HG03097 (cell line): ENCODE results near the gene SH3YL1.

Experiments used
- ATAC-seq: cut with Tn5 transposase; IDR thresholded peaks from one replicate; pipeline ENCODE4 v1.9.1; 2021; ENCODE audit not compliant: unreplicated experiment, low FRiP score

Gene SH3YL1

DNA sequence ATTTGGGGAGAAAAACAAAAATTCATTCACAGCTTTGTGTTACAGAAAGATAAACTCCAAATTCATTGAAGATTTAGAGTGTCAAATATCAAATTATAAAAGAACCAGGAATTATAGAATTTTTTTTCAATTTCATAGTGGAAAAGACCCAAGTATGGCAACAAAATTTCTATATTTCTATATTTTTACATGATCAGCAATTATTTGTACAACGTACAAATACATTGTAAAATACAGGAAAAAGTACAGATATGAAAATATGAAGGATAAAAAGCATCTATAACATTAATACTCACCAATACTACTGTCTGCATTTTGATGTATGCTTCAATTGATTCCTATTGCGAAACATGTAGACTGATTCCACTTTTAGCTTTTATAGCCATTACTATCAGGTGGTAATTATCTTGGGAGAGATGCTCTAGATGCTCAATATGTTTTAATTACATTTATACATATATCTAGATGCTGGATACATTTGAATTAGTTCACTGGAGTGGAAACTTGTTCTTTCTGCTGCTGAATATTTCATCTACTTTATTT lies 4.0 kb downstream of the SH3YL1 start:
- ATAC-seq, result no peak

DNA sequence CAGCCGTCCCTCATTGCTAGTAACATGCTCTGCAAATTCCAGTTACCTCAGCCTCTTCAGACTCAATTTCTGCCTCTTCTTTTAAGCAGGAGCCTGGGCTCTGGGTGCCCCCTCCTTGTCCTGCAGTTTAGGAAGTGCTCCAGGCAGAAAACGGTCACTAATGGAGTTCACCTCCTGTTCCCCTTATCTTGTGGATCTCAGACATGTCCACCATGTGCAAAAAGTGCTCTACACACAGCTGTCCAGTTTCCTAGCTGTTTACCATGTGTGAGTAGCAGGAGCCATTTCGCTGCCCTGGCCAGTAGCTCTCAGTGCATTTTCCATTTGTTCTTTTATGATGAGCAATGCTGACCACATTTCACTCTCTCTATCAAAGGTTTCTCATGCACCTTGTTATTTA lies 4.9 kb downstream of the SH3YL1 start:
- no peak for ATAC-seq

DNA sequence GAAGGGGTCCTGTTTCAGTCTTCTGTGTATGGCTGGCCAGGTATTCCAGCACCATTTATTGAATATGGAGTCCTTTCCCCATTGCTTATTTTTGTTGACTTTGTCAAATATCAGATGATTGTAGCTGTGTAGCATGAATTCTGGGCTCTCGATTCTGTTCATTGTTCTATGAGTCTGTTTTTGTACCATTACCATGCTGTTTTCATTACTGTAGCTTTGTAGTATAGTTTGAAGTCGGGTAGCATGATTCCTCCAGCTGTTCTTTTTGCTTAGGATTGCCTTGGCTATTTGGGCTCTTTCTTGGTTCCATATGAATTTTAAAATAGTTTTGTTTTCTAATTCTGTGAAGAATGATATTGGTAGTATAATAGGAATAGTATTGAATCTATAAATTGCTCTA lies 6.0 kb downstream of the SH3YL1 start:
- ATAC-seq, result no peak

DNA sequence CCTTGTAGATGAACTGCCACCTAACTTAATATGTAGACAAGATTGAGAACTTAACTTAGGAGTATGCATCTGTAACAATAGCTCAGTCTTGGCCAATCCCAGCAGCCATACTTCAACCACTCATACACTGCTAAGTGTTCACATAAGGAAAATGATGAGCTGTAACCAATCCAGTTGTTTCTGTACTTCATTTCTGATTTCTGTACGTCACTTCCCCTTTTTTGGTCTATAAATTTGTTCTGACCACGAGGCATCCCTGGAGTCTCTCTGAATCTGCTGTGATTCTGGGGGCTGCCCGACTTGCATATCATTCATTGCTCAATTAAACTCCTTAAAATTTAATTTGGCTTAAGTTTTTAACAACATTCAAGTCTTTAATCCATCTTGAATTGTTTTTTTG lies 6.4 kb downstream of the SH3YL1 start:
- ATAC-seq, result no peak

DNA sequence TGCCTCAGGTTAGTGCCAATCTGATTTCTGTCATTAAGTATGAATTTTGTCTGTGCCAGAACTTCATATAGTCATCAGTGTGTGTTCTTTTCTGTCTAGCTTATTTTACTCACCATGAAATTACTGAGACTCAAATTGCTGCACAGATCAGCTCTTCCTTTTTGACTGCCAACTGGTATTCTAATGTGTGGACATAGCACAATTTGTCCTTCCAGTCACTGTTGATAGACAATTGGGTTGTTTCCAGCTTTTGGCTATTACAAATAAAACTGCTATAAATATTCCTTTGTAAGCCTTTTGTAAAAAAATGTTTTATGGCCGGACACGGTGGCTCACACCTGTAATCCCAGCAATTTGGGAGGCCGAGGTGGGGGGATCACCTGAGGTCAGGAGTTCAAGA lies 7.7 kb downstream of the SH3YL1 start:
- ATAC-seq, result no peak

DNA sequence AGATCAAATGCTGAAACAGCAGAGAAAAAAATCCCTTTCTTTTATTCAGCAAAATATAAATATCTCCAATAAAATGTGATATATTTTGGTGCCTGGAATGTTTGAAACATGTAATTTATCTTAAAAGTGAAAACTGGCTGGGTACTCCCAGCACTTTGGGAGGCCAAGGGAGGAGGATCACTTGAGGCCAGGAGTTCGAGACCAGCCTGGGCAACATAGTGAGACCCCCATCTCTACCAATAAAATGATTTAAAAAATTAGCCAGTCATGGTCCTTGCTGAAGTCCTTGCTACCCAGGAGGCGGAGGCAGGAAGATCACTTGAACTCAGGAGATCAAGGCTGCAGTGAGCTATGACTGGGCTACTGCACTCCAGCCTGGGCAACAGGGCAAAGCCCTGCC lies 8.6 kb downstream of the SH3YL1 start:
- ATAC-seq, result no peak

DNA sequence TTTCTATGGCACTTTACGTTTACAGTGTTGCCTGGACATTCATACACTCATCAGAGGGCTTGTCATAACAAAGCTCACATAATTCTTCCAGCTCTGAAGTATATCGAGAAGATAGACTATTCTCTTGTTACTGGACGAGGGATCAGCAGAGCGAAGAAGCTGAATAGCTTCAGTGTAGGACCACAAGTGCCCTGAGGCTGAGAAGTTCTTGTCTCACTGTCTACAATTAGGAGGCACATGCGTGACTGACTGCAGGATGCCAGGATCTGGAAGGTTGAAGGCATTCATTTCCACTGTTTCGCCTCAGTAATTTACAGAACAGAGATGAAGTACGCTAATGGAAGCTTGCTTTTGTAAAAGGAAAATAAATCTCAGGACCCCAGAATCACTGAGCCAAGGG lies 9.6 kb downstream of the SH3YL1 start:
- ATAC-seq, result no peak

DNA sequence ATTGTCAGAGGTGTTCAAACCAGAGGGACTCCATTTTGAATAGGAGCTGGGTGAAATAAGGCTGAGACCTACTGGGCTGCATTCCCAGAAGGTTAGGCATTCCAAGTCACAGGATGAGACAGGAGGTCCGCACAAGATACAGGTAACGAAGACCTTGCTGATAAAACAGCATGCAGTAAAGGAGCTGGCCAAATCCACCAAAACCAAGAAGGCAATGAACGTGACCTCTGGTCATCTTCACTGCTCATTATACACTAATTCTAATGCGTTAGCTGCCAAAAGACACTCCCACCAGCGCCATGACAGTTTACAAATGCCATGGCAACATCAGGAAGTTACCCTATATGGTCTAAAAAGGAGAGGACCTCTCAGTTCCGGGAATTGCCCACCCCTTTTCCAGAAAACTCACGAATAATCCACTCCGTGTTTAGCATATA lies 10.6 kb downstream of the SH3YL1 start:
- ATAC-seq, result no peak

DNA sequence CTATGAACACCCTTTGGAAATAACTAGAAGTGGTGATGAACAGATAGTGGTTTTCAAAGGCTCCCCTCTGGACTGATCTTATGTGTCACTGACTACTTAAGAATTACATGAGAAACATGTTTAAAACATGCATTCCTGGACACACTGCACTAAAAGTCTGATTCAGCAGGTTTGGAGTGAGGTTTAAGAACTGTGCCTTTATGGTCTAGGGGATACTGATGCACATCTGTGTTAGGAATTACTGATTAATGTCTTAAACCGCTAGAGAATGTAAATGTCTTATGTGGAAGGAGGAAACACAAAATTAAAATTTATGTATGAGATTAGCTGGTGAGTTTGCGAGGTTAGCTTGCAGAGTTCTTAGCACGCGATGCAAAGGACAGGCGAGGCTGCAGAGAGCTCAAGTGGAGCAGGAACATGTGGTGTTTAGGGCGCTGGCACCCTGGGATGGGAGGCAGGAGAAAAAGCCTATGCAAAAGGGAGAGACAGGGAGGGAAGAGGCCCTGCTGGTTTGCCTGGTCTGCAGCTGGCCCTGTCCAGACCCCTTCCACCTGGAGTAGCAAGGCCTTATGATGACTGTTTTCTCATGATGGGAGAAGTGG lies 11.7 kb downstream of the SH3YL1 start:
- no peak for ATAC-seq

DNA sequence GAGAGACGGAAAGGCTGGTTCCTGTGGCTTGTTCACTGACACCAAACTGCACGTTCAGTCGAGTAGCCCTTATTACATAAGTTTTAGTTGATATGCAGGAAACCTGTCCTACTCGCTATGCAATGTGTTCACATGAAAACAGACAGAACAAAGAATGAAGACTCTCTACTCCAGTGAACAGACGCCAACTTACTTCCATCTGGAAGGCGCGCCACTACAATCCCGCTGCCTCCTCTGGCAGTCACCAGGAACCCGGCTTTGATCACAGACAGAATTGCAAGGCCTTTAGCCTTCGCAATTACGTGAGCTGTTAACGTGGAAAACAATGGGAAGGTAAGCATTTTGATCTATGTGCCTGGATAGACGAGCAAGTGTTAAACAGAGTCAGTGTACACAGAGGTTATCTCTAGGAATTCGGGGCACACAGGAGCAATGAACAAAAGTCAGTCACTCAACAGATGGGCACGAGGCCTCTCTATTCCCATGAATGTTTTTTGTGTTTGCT lies 14.2 kb downstream of the SH3YL1 start:
- ATAC-seq, result no peak

DNA sequence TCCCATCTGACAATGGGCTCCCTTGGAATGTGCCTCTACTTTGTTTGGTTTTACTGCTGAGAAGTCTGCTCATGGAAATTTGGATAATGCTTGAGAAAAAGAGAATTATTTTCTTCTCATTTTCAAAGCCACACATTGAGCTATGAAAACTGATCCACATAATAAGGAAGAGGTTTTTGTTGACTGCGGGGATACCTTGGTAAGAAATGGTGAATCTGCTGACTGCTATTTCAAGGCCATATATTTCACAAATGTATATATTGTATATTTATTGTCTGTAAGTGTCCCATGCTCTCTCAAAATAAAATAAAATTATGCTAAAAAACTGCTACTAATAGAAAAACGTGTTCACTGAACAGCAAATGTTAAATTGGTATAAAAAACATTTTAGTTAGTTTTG lies 15.1 kb downstream of the SH3YL1 start:
- no peak for ATAC-seq

DNA sequence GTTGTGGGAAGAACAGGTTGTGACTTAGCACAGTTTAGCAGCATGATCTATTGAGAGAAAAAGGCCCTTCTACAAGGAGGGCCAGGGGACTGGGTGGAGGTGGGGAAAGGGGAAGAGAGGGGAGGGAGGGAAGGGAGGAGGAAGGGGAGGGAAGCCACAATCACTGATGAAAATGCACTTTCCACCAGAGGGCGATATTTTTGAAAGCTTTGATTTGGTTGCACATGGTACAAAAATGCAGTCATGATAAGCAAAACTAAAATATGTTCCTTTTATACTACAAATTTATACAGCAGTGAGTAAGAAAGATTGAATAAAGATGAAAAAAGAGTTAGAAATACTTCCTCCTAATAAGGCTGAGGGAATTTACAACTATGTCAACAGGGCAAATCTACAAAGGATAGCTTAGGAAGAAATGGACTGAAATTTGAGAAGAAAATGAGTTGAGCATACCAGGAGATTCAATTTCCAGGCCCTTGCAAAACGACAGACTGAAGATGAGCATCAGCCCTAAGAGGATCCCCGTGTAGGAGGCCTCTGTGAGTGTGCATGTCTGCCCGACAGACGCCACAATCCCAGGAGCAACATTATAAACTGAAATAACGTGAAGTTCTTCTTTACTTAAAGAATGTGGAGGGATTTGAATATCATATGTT lies 17.2 kb downstream of the SH3YL1 start:
- ATAC-seq, result no peak

DNA sequence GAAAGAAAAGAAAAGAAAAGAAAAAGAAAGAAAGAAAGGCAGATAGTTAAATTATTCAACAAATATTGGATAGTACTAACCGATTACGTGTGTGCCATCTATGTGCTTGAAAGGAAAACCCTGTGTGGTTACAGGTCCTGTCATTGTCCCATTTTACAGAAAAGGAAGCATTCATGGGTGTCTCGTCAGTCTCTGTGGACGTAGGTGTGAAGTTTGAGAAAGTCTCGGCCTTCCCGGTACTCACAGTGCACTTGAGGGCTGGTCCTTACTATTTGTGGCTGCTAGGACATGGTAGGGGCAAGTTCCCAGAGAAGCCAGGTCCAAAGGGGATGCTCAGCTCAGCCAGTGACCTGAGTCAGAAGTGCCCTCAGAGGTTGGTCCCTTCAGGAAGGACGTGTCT lies 19.3 kb downstream of the SH3YL1 start:
- no peak for ATAC-seq

DNA sequence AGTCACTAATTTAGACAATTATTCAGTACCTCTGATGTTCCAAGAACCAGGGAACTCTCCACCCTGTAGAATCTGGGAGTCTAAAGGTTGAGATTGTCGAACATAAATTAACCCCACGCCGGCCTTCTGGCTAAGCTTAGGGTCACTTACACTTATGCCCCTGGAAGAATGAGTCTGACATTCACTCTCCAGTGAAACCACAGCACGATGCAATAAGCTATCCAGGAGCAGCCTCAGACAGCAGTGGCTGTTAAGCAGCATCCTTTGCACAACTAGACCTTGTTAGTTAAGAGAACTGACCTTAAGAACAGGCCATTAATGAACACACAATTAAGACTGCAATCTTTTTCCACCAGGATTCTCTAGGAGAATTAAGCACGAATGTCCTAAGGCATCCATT lies 25.0 kb downstream of the SH3YL1 start:
- ATAC-seq, result no peak

DNA sequence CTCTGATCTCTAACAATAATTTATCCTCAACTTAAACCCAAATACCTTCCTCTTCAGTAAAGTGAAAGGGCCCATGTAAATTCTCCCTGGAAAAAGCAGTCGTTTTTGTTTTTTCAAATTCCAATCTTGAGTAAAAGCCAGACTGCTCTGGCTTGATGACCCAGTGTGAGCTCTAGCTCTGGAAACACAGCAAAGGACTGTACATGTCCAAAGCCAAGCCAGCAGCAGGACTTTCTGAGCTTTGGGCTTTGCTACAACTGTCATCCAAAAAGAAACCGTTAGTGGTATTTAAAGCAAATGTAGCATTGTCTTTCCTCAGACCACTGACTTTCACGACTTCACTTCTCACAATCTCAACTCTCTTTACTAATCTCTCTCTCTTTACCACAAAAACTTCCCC lies 25.4 kb downstream of the SH3YL1 start:
- ATAC-seq, result no peak

DNA sequence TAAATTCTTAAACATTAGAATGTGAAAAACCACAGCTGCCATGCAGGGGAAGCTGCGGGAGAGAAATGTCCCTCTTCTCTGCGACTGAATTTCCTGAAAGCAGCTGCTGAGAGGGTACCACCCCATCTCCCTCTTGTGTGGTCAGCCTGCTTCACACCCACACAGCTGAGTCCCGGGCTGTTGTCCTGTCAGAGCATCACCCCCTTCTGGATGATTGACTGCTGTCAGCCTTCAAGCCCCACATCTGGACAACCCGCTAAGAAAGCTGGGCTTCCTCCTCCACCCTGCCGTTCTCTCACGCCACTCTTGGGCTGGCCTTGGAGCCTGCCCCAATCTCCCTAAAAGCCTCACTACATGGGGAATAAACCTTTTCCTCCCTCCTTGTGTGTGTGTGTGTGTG lies 26.0 kb downstream of the SH3YL1 start:
- ATAC-seq, result no peak

DNA sequence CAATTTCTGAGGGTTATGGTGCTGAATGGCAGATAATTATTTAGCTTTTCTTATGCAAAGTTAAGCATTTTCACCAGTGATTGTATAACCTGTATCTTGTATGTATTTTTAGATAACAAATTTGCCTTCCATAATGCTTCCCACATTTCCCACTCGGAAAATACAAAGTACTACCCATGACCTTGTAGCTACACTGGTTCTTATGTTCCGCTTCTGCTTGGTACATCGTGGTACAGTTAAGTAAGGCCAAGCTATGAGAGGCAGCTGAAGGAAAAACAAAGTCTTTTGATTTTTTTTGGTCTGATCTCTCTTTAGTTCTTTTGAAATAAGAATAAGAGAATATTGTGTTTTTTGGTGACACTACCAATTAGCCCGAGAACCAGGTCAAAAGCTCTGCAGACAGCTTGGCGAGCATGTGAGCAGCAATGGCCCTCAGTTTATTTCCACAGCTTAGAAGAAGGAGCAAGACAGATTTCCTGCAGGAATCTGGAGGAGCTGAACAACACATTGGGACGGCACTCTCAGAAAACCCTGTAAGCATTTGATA lies 26.8 kb downstream of the SH3YL1 start:
- no peak for ATAC-seq

DNA sequence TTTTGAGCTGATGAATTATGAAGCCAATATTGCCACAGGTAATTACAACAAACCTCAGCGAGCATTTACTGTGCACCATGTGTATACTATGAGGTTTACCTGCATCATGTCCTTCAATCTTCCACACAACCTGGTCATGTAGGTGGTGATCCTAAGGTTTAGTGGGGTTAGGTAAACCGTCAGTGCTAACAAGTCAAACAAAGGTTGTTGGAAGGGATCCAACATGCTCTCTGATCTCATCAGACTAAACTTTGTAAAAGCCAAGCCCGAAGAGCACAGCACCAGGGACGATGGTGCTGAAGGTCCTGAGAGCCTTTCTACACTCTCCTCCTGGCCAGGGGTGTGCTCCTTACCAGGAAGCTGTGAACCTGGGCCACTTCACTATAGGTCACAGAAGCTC lies 29.4 kb downstream of the SH3YL1 start:
- no peak for ATAC-seq

DNA sequence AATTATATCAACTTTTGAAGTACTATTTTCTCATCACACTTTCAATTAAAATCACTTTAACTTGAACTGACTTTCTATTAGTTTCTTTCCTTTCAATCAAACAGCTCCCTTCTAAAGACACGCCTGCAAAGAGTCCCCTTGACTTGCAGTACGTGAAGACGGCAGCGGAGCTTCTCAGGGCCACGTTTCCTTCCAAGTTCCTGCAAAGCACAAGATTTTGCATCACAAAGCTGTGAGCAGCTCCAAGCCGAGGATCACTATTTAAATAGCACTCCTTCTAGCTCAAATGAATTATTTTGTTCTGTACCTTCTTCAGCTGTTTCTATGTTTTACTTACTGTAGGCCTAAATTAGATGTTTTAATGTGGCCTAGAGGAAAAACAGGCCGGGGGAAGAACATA lies 30.8 kb downstream of the SH3YL1 start:
- no peak for ATAC-seq

DNA sequence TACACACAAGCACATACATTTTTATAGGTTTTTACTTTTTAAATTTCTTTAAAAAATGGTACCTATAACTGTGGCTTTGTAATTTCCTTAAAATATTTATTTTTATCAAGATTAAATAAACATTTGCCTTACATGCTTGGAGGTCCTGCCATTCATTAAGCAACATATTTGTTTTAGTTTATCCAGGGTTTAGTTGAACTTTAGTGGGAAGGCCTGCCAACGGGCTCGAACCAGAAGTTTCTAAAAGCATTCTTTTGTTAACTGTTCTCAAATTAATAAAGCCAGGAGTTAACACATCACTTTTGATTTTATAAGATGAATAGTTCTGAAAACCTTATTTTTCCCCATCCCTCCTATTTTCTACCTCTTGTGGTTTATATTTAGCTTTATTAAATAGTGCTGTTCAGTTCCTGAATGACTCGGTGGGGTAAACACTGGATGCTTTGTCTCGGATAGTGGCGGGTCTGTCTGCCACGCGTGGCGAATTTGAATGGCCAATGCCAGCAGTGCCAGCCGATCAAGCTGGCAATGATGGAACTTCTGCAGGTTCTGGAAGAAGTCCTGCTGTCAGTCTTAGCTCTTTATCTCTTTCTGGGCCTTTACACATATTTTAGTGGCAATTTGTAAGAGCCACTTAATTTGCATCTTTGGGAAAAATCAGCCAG lies 32.2 kb downstream of the SH3YL1 start:
- ATAC-seq, result no peak

DNA sequence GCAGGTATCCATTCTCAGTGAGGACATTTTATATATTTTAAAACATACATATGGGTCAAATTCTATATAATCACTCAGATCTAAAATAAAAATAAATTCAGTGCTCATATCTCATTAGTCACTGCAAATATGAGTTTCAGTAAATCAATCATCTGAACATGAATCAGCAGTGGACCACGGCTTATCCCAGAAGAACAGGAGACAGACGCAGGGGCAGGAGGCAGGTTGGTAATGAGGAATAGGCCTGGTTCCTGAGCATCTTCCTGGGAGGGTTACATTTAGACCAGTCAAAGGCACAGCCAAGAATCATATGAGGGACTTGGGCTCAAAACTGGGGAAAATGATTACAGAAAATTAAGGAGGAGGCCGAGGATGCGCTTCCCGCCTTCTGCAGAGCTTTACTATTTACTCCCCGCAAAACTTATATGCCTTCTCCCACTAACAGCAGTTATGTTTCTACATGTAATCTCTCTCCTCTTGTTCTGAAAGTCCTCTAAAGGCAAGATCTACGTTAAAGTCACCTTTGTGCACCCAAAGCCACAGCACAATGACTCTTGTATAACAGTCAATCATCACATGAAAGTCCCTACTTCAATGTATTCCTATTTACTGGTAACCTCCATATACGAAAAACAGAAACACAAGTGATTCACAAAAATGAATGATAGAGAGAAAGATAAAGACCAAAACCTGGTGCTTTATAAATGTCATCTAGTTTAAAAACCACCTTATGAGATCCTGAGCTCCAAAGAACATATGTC lies 35.1 kb downstream of the SH3YL1 start:
- ATAC-seq, result no peak
